GM23338 (cell line): ENCODE results near the gene NINJ2. TPM values are rescaled to one million over a fixed set of nuclear protein-coding genes. Genes with fewer than 3 reads are reported as not detected.

Source experiments
- ATAC-seq: fragments of 200-7000 bp; cut with Tn5 transposase; 3 replicates; pipeline ENCODE4 v1.9.1; 2020
- DNase-seq: peaks from one replicate; pipeline ENCODE4 v3.0.0-alpha.2; 2015; ENCODE audit warnings: low spot score
- H2AFZ ChIP-seq: fragments of 200-600 bp; sonication (generic); 2 replicates; pipeline ENCODE4 v1.8.0; 2016; ENCODE audit warnings: antibody characterized with exemption, mild to moderate bottlenecking, moderate library complexity
- H3F3A ChIP-seq: fragments of 200-600 bp; sonication (generic); replicated peaks from 2 replicates; pipeline ENCODE4 v1.8.0; 2017; ENCODE audit warnings: antibody characterized with exemption, mixed run types, low read depth
- H3K27ac ChIP-seq: fragments of 200-600 bp; sonication (generic); 2 replicates; pipeline ENCODE4 v1.6.1; 2016; ENCODE audit warnings: low read depth
- H3K27me3 ChIP-seq: fragments of 200-600 bp; sonication (generic); 2 replicates; pipeline ENCODE4 v1.8.0; 2016; ENCODE audit warnings: mild to moderate bottlenecking, mixed run types, moderate library complexity; ENCODE audit not compliant: insufficient read depth
- H3K36me3 ChIP-seq: fragments of 200-600 bp; sonication (generic); 2 replicates; pipeline ENCODE4 v1.8.0; 2016; ENCODE audit warnings: mild to moderate bottlenecking; ENCODE audit not compliant: insufficient read depth
- H3K4me1 ChIP-seq: fragments of 200-600 bp; sonication (generic); 2 replicates; pipeline ENCODE4 v1.8.0; 2016; ENCODE audit warnings: mild to moderate bottlenecking, moderate library complexity; ENCODE audit not compliant: insufficient read depth
- H3K4me2 ChIP-seq: fragments of 200-600 bp; sonication (generic); 2 replicates; pipeline ENCODE4 v1.7.1; 2017; ENCODE audit warnings: mixed run types
- H3K4me3 ChIP-seq: fragments of 200-600 bp; sonication (generic); 2 replicates; pipeline ENCODE4 v1.6.1; 2016; ENCODE audit warnings: mixed run types
- H3K79me2 ChIP-seq: fragments of 200-600 bp; sonication (generic); replicated peaks from 2 replicates; pipeline ENCODE4 v1.8.0; 2017; ENCODE audit warnings: mild to moderate bottlenecking; ENCODE audit not compliant: insufficient read depth
- H3K9me2 ChIP-seq: fragments of 200-600 bp; sonication (generic); 2 replicates; pipeline ENCODE4 v1.8.0; 2017; ENCODE audit not compliant: insufficient read depth
- H4K20me1 ChIP-seq: fragments of 200-600 bp; sonication (generic); replicated peaks from 2 replicates; pipeline ENCODE4 v1.8.0; 2017; ENCODE audit warnings: mild to moderate bottlenecking; ENCODE audit not compliant: insufficient read depth
- H3K27ac Mint-ChIP-seq: 2 replicates; pipeline ENCODE4 v1.8.0; 2020; ENCODE audit warnings: inconsistent platforms, mild to moderate bottlenecking, moderate library complexity, mixed read lengths
- H3K27me3 Mint-ChIP-seq: 3 replicates; pipeline ENCODE4 v1.8.0; 2022; ENCODE audit warnings: low read depth, mild to moderate bottlenecking, moderate library complexity, mixed read lengths, inconsistent platforms; ENCODE audit not compliant: insufficient read depth, poor library complexity
- H3K36me3 Mint-ChIP-seq: 3 replicates; pipeline ENCODE4 v1.8.0; 2021; ENCODE audit warnings: low read depth, mild to moderate bottlenecking, inconsistent platforms, moderate library complexity, mixed read lengths
- H3K4me1 Mint-ChIP-seq: 3 replicates; pipeline ENCODE4 v1.8.0; 2020; ENCODE audit warnings: mild to moderate bottlenecking, inconsistent platforms, mixed read lengths
- H3K4me3 Mint-ChIP-seq: 3 replicates; pipeline ENCODE4 v1.8.0; 2021; ENCODE audit warnings: moderate library complexity, mild to moderate bottlenecking, inconsistent platforms, mixed read lengths
- H3K9me3 Mint-ChIP-seq: 3 replicates; pipeline ENCODE4 v1.8.0; 2020; ENCODE audit warnings: moderate library complexity, mild to moderate bottlenecking, inconsistent platforms, mixed read lengths
- CREB1 ChIP-seq: fragments of 250-450 bp; sonication (Bioruptor Pico); IDR thresholded peaks from 2 replicates; pipeline ENCODE4 v1.5.0; 2020; ENCODE audit warnings: low read depth, mild to moderate bottlenecking, moderate library complexity
- EZH2 ChIP-seq: fragments of 200-600 bp; sonication (generic); IDR thresholded peaks from one replicate; pipeline ENCODE4 v1.8.0; 2017; ENCODE audit warnings: antibody characterized with exemption, mild to moderate bottlenecking, low read depth; ENCODE audit not compliant: unreplicated experiment
- EZH2phosphoT487 ChIP-seq: fragments of 200-600 bp; sonication (generic); IDR thresholded peaks from one replicate; pipeline ENCODE4 v1.8.1; 2018; ENCODE audit warnings: antibody characterized with exemption; ENCODE audit not compliant: unreplicated experiment
- JUNB ChIP-seq: IDR thresholded peaks from one replicate; pipeline ENCODE4 v1.6.1; 2016; ENCODE audit warnings: antibody characterized with exemption; ENCODE audit not compliant: unreplicated experiment
- NANOG ChIP-seq: IDR thresholded peaks from 2 replicates; pipeline ENCODE4 v1.6.1; 2016; ENCODE audit warnings: antibody characterized with exemption, borderline replicate concordance
- POLR2AphosphoS5 ChIP-seq: IDR thresholded peaks from 2 replicates; pipeline ENCODE4 v1.6.1; 2016; ENCODE audit warnings: antibody characterized with exemption, low read depth
- STAT1 ChIP-seq: IDR thresholded peaks from one replicate; pipeline ENCODE4 v1.6.1; 2016; ENCODE audit warnings: antibody characterized with exemption; ENCODE audit not compliant: unreplicated experiment
- ZNF114 ChIP-seq: fragments of 250-450 bp; sonication (Bioruptor Pico); IDR thresholded peaks from 2 replicates; pipeline ENCODE4 v1.5.0; 2020; ENCODE audit warnings: mild to moderate bottlenecking, moderate library complexity
- ZNF331 ChIP-seq: fragments of 250-450 bp; sonication (Bioruptor Pico); IDR thresholded peaks from 2 replicates; pipeline ENCODE4 v1.5.0; 2020; ENCODE audit warnings: low read depth, mild to moderate bottlenecking, moderate library complexity
- polyA plus RNA-seq: library from polyadenylated mRNA; unstranded; fragments of >200 nt; fragmentation: Nextera tagmentation; extraction: Ambion mirVana; gene quantifications from 2 replicates; pipeline ENCODE4 v1.2.1, GENCODE V29; 2016
- total RNA-seq: library from RNA; depleted of rRNA; stranded (reverse); fragments of >200 nt; shearing (Covaris generic); gene quantifications from 2 replicates; pipeline ENCODE4 v1.2.3, GENCODE V29; 2014
- TF ChIP-seq, protein P1 (sequence below), 2 experiments: fragments of 200-600 bp in 1 of 2; sonication (generic) in 1 of 2; conservative IDR thresholded peaks; 2 replicates each; pipeline versions ENCODE4 v1.5.1 to v1.6.1; 2016 to 2017; ENCODE audit warnings: antibody characterized with exemption in 2 of 2, low read depth in 2 of 2, mild to moderate bottlenecking in 2 of 2, moderate library complexity in 1 of 2
- TF ChIP-seq, protein P2 (sequence below): IDR thresholded peaks from 2 replicates; pipeline ENCODE4 v1.6.1; 2016; ENCODE audit warnings: antibody characterized with exemption
- TF ChIP-seq, protein P3 (sequence below): IDR thresholded peaks from one replicate; pipeline ENCODE4 v1.6.1; 2018; ENCODE audit warnings: antibody characterized with exemption; ENCODE audit not compliant: unreplicated experiment
- TF ChIP-seq, protein P4 (sequence below): fragments of 250-450 bp; sonication (Bioruptor Pico); IDR thresholded peaks from 2 replicates; pipeline ENCODE4 v1.5.0; 2020; ENCODE audit warnings: mild to moderate bottlenecking, moderate library complexity

The NINJ2 gene
- total and polyA plus RNA-seq, 2 experiments from 2014 or later: 0.94 to 2.6 TPM

DNA sequence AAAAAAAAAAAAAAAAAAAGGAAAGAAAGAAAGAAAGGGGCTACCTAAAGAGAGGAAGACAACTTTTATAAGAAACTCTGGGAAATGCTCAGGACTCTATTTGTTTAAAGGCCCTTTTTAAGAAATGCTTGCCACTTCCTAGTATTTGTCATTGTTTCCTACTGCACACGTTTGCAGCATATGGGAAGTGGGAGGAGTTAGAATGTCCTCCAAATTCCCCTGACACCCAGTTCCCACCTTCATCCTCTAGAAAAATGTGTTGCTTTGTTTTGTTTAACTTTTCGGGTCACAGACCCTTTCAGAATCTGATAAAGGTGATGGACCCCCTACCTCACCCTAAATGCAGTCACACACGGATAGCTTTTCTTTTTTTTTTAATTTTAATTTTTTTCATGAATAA is 40.8 kb downstream of the NINJ2 start:
- Histone ChIP-seq H4K20me1 (no peaks in the 10 kb centered on the region), H3K79me2 (no peaks in the 10 kb centered on the region), H3K36me3 (no peaks in the 10 kb centered on the region), H3K4me2 (no peak overlapping the region), H3K4me1 (peaks cover 16% of the 10 kb centered on the region), H3K9me2 (no peaks in the 10 kb centered on the region), H2AFZ (no peak overlapping the region), H3K27ac (no peak overlapping the region), H3K4me3 (no peak overlapping the region), H3K27me3 (no peaks in the 10 kb centered on the region), H3F3A (peaks cover 5% of the 10 kb centered on the region; the same call in 1 of the 2 replicates)
- no peak overlapping the region for H3K27ac Mint-ChIP-seq
- TF ChIP-seq EZH2phosphoT487 (no peak), ZNF114 (CRISPR knock-in tag) (no peak), STAT1 (no peak), CREB1 (CRISPR knock-in tag) (no peak), POLR2AphosphoS5 (no peak), JUNB (no peak), NANOG (no peak), EZH2 (no peak), ZNF331 (CRISPR knock-in tag) (no peak)
- TF ChIP-seq, protein P1, sequence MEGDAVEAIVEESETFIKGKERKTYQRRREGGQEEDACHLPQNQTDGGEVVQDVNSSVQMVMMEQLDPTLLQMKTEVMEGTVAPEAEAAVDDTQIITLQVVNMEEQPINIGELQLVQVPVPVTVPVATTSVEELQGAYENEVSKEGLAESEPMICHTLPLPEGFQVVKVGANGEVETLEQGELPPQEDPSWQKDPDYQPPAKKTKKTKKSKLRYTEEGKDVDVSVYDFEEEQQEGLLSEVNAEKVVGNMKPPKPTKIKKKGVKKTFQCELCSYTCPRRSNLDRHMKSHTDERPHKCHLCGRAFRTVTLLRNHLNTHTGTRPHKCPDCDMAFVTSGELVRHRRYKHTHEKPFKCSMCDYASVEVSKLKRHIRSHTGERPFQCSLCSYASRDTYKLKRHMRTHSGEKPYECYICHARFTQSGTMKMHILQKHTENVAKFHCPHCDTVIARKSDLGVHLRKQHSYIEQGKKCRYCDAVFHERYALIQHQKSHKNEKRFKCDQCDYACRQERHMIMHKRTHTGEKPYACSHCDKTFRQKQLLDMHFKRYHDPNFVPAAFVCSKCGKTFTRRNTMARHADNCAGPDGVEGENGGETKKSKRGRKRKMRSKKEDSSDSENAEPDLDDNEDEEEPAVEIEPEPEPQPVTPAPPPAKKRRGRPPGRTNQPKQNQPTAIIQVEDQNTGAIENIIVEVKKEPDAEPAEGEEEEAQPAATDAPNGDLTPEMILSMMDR (conservative IDR thresholded peaks at IDR 0.05; ENCODE audit: low read depth in 2 of 2): no peak
- TF ChIP-seq, protein P2, sequence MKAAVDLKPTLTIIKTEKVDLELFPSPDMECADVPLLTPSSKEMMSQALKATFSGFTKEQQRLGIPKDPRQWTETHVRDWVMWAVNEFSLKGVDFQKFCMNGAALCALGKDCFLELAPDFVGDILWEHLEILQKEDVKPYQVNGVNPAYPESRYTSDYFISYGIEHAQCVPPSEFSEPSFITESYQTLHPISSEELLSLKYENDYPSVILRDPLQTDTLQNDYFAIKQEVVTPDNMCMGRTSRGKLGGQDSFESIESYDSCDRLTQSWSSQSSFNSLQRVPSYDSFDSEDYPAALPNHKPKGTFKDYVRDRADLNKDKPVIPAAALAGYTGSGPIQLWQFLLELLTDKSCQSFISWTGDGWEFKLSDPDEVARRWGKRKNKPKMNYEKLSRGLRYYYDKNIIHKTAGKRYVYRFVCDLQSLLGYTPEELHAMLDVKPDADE: no peak
- TF ChIP-seq, protein P3, sequence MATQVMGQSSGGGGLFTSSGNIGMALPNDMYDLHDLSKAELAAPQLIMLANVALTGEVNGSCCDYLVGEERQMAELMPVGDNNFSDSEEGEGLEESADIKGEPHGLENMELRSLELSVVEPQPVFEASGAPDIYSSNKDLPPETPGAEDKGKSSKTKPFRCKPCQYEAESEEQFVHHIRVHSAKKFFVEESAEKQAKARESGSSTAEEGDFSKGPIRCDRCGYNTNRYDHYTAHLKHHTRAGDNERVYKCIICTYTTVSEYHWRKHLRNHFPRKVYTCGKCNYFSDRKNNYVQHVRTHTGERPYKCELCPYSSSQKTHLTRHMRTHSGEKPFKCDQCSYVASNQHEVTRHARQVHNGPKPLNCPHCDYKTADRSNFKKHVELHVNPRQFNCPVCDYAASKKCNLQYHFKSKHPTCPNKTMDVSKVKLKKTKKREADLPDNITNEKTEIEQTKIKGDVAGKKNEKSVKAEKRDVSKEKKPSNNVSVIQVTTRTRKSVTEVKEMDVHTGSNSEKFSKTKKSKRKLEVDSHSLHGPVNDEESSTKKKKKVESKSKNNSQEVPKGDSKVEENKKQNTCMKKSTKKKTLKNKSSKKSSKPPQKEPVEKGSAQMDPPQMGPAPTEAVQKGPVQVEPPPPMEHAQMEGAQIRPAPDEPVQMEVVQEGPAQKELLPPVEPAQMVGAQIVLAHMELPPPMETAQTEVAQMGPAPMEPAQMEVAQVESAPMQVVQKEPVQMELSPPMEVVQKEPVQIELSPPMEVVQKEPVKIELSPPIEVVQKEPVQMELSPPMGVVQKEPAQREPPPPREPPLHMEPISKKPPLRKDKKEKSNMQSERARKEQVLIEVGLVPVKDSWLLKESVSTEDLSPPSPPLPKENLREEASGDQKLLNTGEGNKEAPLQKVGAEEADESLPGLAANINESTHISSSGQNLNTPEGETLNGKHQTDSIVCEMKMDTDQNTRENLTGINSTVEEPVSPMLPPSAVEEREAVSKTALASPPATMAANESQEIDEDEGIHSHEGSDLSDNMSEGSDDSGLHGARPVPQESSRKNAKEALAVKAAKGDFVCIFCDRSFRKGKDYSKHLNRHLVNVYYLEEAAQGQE: no peak
- TF ChIP-seq, protein P4, sequence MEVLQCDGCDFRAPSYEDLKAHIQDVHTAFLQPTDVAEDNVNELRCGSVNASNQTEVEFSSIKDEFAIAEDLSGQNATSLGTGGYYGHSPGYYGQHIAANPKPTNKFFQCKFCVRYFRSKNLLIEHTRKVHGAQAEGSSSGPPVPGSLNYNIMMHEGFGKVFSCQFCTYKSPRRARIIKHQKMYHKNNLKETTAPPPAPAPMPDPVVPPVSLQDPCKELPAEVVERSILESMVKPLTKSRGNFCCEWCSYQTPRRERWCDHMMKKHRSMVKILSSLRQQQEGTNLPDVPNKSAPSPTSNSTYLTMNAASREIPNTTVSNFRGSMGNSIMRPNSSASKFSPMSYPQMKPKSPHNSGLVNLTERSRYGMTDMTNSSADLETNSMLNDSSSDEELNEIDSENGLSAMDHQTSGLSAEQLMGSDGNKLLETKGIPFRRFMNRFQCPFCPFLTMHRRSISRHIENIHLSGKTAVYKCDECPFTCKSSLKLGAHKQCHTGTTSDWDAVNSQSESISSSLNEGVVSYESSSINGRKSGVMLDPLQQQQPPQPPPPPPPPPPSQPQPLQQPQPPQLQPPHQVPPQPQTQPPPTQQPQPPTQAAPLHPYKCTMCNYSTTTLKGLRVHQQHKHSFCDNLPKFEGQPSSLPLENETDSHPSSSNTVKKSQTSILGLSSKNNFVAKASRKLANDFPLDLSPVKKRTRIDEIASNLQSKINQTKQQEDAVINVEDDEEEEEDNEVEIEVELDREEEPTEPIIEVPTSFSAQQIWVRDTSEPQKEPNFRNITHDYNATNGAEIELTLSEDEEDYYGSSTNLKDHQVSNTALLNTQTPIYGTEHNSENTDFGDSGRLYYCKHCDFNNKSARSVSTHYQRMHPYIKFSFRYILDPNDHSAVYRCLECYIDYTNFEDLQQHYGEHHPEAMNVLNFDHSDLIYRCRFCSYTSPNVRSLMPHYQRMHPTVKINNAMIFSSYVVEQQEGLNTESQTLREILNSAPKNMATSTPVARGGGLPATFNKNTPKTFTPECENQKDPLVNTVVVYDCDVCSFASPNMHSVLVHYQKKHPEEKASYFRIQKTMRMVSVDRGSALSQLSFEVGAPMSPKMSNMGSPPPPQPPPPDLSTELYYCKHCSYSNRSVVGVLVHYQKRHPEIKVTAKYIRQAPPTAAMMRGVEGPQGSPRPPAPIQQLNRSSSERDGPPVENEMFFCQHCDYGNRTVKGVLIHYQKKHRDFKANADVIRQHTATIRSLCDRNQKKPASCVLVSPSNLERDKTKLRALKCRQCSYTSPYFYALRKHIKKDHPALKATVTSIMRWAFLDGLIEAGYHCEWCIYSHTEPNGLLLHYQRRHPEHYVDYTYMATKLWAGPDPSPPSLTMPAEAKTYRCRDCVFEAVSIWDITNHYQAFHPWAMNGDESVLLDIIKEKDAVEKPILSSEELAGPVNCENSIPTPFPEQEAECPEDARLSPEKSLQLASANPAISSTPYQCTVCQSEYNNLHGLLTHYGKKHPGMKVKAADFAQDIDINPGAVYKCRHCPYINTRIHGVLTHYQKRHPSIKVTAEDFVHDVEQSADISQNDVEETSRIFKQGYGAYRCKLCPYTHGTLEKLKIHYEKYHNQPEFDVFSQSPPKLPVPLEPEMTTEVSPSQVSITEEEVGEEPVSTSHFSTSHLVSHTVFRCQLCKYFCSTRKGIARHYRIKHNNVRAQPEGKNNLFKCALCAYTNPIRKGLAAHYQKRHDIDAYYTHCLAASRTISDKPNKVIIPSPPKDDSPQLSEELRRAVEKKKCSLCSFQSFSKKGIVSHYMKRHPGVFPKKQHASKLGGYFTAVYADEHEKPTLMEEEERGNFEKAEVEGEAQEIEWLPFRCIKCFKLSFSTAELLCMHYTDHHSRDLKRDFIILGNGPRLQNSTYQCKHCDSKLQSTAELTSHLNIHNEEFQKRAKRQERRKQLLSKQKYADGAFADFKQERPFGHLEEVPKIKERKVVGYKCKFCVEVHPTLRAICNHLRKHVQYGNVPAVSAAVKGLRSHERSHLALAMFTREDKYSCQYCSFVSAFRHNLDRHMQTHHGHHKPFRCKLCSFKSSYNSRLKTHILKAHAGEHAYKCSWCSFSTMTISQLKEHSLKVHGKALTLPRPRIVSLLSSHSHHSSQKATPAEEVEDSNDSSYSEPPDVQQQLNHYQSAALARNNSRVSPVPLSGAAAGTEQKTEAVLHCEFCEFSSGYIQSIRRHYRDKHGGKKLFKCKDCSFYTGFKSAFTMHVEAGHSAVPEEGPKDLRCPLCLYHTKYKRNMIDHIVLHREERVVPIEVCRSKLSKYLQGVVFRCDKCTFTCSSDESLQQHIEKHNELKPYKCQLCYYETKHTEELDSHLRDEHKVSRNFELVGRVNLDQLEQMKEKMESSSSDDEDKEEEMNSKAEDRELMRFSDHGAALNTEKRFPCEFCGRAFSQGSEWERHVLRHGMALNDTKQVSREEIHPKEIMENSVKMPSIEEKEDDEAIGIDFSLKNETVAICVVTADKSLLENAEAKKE (CRISPR knock-in tag): no peak
- no peak for DNase-seq
- H3K27me3 Mint-ChIP-seq: peaks cover 8% of the 10 kb centered on the region
- no peaks in the 10 kb centered on the region; the same call in 2 of the 3 replicates for H3K9me3 Mint-ChIP-seq
- peaks cover 22% of the 10 kb centered on the region for H3K4me1 Mint-ChIP-seq
- H3K4me3 Mint-ChIP-seq: no peak overlapping the region
- H3K36me3 Mint-ChIP-seq: no peaks in the 10 kb centered on the region
- no peak for ATAC-seq
